GM21737 (cell line): Measurements from ENCODE around the gene SLC25A11.
"Not testable (repeated sequence)": the region's sequence is repeated elsewhere in the genome, so short reads cannot be mapped to it uniquely, and the experiment has no call there.

Source experiments
- ATAC-seq: cut with Tn5 transposase; IDR thresholded peaks from one replicate; pipeline ENCODE4 v1.9.1; 2021; ENCODE audit warnings: mild to moderate bottlenecking, moderate library complexity; ENCODE audit not compliant: unreplicated experiment

The SLC25A11 gene

GRCh38 chr17:4945944-4946280 lies 6.1 kb upstream of the SLC25A11 start:
- ATAC-seq: no peak

- no peak for ATAC-seq
Observed at GRCh38 chr17:4945176-4945943, 5.5 kb upstream of the SLC25A11 start.

- ATAC-seq: no peak
Observed at GRCh38 chr17:4944554-4945175, 4.8 kb upstream of the SLC25A11 start.

- no peak for ATAC-seq
Observed at GRCh38 chr17:4944163-4944553, 4.3 kb upstream of the SLC25A11 start.

GRCh38 chr17:4942760-4943508 lies 3.1 kb upstream of the SLC25A11 start:
- no peak for ATAC-seq

GRCh38 chr17:4941319-4941610 lies 1.4 kb upstream of the SLC25A11 start:
- no peak for ATAC-seq

- ATAC-seq: peak; percentile 1
Observed at GRCh38 chr17:4940555-4941318, 891 bp upstream of the SLC25A11 start.

- ATAC-seq: peak; percentile 2
Observed at GRCh38 chr17:4939546-4939795, 375 bp downstream of the SLC25A11 start.

- ATAC-seq: no peak
Observed at GRCh38 chr17:4938688-4939545, 929 bp downstream of the SLC25A11 start.

- no peak for ATAC-seq
Observed at GRCh38 chr17:4938069-4938491, 1.8 kb downstream of the SLC25A11 start.

- no peak for ATAC-seq
Observed at GRCh38 chr17:4937553-4937952, 2.3 kb downstream of the SLC25A11 start.

- ATAC-seq: no peak
Observed at GRCh38 chr17:4936436-4936835, 3.4 kb downstream of the SLC25A11 start.

GRCh38 chr17:4935650-4936049 lies 4.2 kb downstream of the SLC25A11 start:
- no peak for ATAC-seq

- no peak for ATAC-seq
Observed at GRCh38 chr17:4934173-4934979, 5.5 kb downstream of the SLC25A11 start.

- no peak for ATAC-seq
Observed at GRCh38 chr17:4933646-4934045, 6.2 kb downstream of the SLC25A11 start.

GRCh38 chr17:4932756-4933155 lies 7.1 kb downstream of the SLC25A11 start:
- no peak for ATAC-seq

- ATAC-seq: no peak
Observed at GRCh38 chr17:4931963-4932362, 7.9 kb downstream of the SLC25A11 start, which contains the start of gene GP1BA. Gene GP1BA (plus strand): TSS chr17:4932277. CDS start chr17:4932605, 328 bp downstream.

GRCh38 chr17:4928881-4929280 lies 11.0 kb downstream of the SLC25A11 start:
- no peak for ATAC-seq

- not testable (repeated sequence) for ATAC-seq
Observed at GRCh38 chr17:4926577-4927335, 13.1 kb downstream of the SLC25A11 start.
